Right lobe of liver (tissue), 6 donors: ENCODE results near the gene DNA2. TPM values are rescaled to one million over a fixed set of nuclear protein-coding genes. Genes with fewer than 3 reads are reported as not detected.

ENCODE experiments used
- ATAC-seq, 4 donors: fragments of 200-7000 bp; cut with Tn5 transposase; one replicate each; pipeline ENCODE4 v1.9.1; 2020; ENCODE audit warnings: mild to moderate bottlenecking in 4 of 4, moderate library complexity in 4 of 4
- DNase-seq, 3 donors: peaks; one replicate each; pipeline ENCODE4 v3.0.0-alpha.2; 2020
- H3K27ac ChIP-seq, 3 donors: fragments of 200-600 bp; one replicate each; pipeline ENCODE4 v1.8.0; 2022
- H3K27me3 ChIP-seq, 2 donors: fragments of 200-600 bp; one replicate each; pipeline ENCODE4 v1.8.0; 2022
- H3K36me3 ChIP-seq, 4 donors: fragments of 200-600 bp; sonication (generic) in 1 of 4; one replicate each; pipeline versions ENCODE4 v1.5.1 to v1.8.0; 2017 to 2022; ENCODE audit warnings: control low read depth in 1 of 4
- H3K4me1 ChIP-seq, 4 donors: fragments of 200-600 bp; sonication (generic) in 1 of 4; one replicate each; pipeline versions ENCODE4 v1.5.1 to v1.8.0; 2017 to 2022; ENCODE audit warnings: control low read depth in 1 of 4
- H3K4me3 ChIP-seq, 3 donors: fragments of 200-600 bp; one replicate each; pipeline ENCODE4 v1.8.0; 2022
- H3K9me3 ChIP-seq, 4 donors: fragments of 200-600 bp; sonication (generic) in 1 of 4; one replicate each; pipeline versions ENCODE4 v1.5.1 to v1.8.0; 2017 to 2022; ENCODE audit warnings: control low read depth in 1 of 4
- POLR2A ChIP-seq: fragments of 450-650 bp; IDR thresholded peaks from one replicate; pipeline ENCODE4 v1.6.1; 2017; ENCODE audit warnings: antibody characterized with exemption, mild to moderate bottlenecking
- WGBS: methylation state at CpG from one replicate; pipeline ENCODE4 v1.1.6; 2018; ENCODE audit warnings: low coverage, low lambda C conversion rate; ENCODE audit not compliant: insufficient coverage; ENCODE audit errors: missing lambda C conversion rate; 5-methylcytosine and 5-hydroxymethylcytosine counted together
- intact Hi-C, 2 donors: fragments of 100-400 bp; cut with DNase I; formaldehyde crosslinking; loops; one replicate each; pipeline versions ENCODE4 v1.11.2 to v1.14.1; 2022
- total RNA-seq, 6 experiments: library from RNA; depleted of rRNA in 2 of 6; stranded (reverse); fragments of >200 nt in 2 of 6; fragmentation: NEBNext Ultra II Directional in 3 of 6; extraction: Animal tissue kit (Norgen Biotek cat#: 25700) in 3 of 6; gene quantifications; one replicate each; pipeline versions ENCODE4 v1.1.0 to v1.2.4, GENCODE V29; 2016 to 2023
- TF ChIP-seq, protein P1 (sequence below), 4 donors: fragments of 200-600 bp in 3 of 4; fragments of 450-650 bp in 1 of 4; IDR thresholded peaks; one replicate each; pipeline versions ENCODE4 v1.5.1 to v1.8.0; 2016 to 2022; ENCODE audit warnings: antibody characterized with exemption in 4 of 4, mild to moderate bottlenecking in 2 of 4
- donor health status: DM: no; HTN: yes; CAD: no.
- donor health status: DM: no; HTN: no; CAD: no.
- donor health status: DM: no; HTN: no; CAD: no.
- donor health status: DM: no; HTN: yes; CAD: no.
- donor health status: DM: no; HTN: yes; CAD: no.

Gene DNA2
- total RNA-seq, 6 experiments from 2014 or later = 2.6 to 18.9 (median 3.8) TPM

DNA sequence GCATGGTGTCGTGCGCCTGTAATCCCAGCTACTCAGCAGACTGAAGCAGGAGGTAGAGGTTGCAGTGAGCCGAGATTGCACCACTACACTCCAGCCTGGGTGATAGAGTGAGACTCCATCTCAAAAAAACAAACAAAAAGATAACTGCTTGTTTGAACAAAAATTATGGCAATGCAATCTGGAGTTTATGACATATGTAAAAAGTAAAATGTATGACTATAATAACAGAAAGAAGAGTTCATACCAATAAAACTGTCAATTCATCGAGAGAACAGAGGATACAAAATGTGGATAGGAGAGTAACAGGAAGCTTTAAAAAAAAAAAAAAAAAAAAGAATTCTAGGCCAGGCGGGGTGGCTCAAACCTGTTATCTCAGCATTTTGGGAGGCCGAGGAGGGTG, 36.3 kb upstream of the DNA2 start:
- DNase-seq = no peak
- Histone ChIP-seq H3K27ac (no peak overlapping the region), H3K4me1 (no peaks in the 10 kb centered on the region), H3K27me3 (no peaks in the 10 kb centered on the region), H3K36me3 (peaks cover 0 to 33% (median 7%) of the 10 kb centered on the region in 4 donors), H3K9me3 (no peaks in the 10 kb centered on the region), H3K4me3 (no peak overlapping the region)
- no peak for TF ChIP-seq POLR2A
- TF ChIP-seq, protein P1, sequence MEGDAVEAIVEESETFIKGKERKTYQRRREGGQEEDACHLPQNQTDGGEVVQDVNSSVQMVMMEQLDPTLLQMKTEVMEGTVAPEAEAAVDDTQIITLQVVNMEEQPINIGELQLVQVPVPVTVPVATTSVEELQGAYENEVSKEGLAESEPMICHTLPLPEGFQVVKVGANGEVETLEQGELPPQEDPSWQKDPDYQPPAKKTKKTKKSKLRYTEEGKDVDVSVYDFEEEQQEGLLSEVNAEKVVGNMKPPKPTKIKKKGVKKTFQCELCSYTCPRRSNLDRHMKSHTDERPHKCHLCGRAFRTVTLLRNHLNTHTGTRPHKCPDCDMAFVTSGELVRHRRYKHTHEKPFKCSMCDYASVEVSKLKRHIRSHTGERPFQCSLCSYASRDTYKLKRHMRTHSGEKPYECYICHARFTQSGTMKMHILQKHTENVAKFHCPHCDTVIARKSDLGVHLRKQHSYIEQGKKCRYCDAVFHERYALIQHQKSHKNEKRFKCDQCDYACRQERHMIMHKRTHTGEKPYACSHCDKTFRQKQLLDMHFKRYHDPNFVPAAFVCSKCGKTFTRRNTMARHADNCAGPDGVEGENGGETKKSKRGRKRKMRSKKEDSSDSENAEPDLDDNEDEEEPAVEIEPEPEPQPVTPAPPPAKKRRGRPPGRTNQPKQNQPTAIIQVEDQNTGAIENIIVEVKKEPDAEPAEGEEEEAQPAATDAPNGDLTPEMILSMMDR (IDR thresholded peaks at IDR 0.05) = no peak
- intact Hi-C loops = no loop called here
- ATAC-seq = no peak
- 82% methylated on average over 4 of the region's 6 CpGs for WGBS

DNA sequence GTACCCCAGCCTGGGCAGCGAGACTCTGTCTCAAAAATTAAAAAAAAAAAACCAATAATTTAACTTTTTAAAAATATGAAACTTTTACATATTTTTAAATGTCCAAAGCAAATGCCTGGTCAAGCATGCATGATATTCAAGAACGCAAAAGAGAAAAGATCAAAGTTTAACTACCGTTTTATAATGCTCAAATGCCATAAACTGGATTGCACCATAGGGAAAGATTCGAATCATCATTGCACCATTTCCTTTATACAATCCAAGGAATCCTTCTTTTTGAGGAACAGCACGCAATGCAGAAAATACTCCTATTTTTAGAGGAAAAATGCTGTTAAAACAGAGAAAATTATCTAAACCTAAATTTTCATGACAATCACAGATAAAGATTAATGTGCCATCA, 34.6 kb upstream of the DNA2 start:
- Histone ChIP-seq H3K36me3 (peaks cover 0 to 39% (median 4%) of the 10 kb centered on the region in 4 donors), H3K27ac (no peak overlapping the region), H3K9me3 (no peaks in the 10 kb centered on the region), H3K4me3 (no peak overlapping the region), H3K27me3 (no peaks in the 10 kb centered on the region), H3K4me1 (no peaks in the 10 kb centered on the region)
- intact Hi-C loops = no loop called here
- DNase-seq = no peak
- WGBS = 73% methylated on average over 4 of the region's 5 CpGs
- ATAC-seq = no peak
- TF ChIP-seq POLR2A = no peak

DNA sequence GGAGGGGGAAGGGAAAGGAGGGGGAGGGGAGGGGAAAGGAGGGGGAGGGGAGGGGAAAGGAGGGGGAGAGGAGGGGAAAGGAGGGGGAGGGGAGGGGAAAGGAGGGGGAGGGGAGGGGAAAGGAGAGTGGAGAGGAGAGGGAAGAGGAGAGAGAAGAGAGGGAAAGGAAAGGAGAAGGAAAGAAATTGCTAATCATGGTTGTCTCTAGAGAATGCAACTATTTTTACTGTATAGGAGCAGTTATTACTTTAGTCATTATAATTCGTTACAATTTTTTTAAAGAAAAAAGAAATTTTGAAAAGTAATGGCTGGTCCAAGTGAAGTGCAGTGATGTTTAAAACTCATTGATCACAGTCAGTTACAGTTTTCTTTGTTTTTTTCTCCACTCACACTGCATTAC, 31.1 kb upstream of the DNA2 start:
- H3K9me3 ChIP-seq = no peaks in the 10 kb centered on the region
- H3K4me1 ChIP-seq = no peaks in the 10 kb centered on the region
- ATAC-seq = no peak
- H3K27ac ChIP-seq = no peak overlapping the region
- TF ChIP-seq POLR2A = no peak
- TF ChIP-seq, protein P1 (IDR thresholded peaks at IDR 0.05) = no peak
- DNase-seq = no peak
- H3K4me3 ChIP-seq = no peak overlapping the region
- WGBS = 83% methylated on average over 1 of the region's 1 CpG
- H3K36me3 ChIP-seq = peaks cover 0 to 63% (median 16%) of the 10 kb centered on the region in 4 donors
- intact Hi-C loops = no loop called here
- no peaks in the 10 kb centered on the region for H3K27me3 ChIP-seq

DNA sequence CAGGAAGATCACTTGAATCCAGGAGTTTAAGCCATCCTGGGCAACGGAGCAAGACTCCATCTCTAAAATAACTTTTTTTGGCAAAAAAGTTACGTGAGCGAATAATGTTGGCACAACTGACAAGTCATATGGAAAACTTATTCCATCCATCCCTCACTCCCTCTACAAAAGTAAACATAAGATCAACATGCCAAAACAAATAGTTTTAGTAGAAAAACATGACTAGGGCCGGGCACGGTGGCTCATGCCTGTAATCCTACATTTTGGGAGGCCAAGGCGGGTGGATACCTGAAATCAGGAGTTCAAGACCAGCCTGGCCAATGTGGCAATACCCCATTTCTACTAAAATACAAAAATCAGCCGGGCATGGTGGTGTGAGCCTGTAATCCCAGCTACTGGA, 29.9 kb upstream of the DNA2 start:
- H3K27ac ChIP-seq = no peak overlapping the region
- DNase-seq (peak in 1 of 3 donors; percentile 21), ATAC-seq (no peak)
- no peaks in the 10 kb centered on the region for H3K9me3 ChIP-seq
- H3K4me1 ChIP-seq = no peaks in the 10 kb centered on the region
- WGBS = 77% methylated on average over 6 of the region's 7 CpGs
- no peaks in the 10 kb centered on the region for H3K27me3 ChIP-seq
- intact Hi-C loops = no loop called here
- no peak overlapping the region for H3K4me3 ChIP-seq
- H3K36me3 ChIP-seq = peaks cover 0 to 63% (median 19%) of the 10 kb centered on the region in 4 donors
- TF ChIP-seq, protein P1 (IDR thresholded peaks at IDR 0.05) = no peak
- TF ChIP-seq POLR2A = no peak

DNA sequence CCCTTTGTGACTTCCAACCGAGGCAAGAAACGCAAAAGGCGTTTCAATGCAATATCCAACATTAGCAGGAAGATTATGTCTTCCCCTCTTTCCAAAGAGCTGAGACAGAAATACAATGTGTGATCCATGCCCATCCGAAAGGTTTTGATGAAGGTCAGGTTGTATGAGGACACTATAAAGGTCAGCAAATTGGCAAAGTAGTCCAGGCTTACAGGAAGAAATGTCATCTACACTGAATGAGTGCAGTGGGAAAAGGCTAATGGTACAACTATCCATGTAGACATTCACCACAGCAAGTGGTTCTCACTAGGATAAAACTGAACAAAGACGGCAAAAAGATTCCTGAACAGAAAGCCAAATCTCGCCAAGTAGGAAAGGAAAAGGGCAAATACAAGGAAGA, 27.8 kb upstream of the DNA2 start:
- ATAC-seq (no peak), DNase-seq (no peak)
- intact Hi-C loops = no loop called here
- Histone ChIP-seq H3K4me3 (no peak overlapping the region), H3K36me3 (peaks cover 0 to 67% (median 18%) of the 10 kb centered on the region in 4 donors), H3K4me1 (no peaks in the 10 kb centered on the region), H3K27me3 (no peaks in the 10 kb centered on the region), H3K27ac (no peak overlapping the region), H3K9me3 (no peaks in the 10 kb centered on the region)
- WGBS = 91% methylated on average over 6 of the region's 6 CpGs
- TF ChIP-seq POLR2A = no peak
- TF ChIP-seq, protein P1 (IDR thresholded peaks at IDR 0.05) = no peak
